Caco-2 (cell line): ENCODE results near the gene SLC16A8. TPM values are rescaled to one million over a fixed set of nuclear protein-coding genes. Genes with fewer than 3 reads are reported as not detected.
A peak's percentile ranks its signal among the peaks of the same experiment; 100 is the strongest.

Experiments
- BruUV-seq: library from RNA; stranded (reverse); fragments of 400-500 nt; replicated peaks from 2 replicates; lab custom pipeline; 2021; lab: Mats Ljungman, UMichigan
- CTCF ChIA-PET: fragments of 300-600 bp; sonication (Branson Sonifier 250); formaldehyde crosslinking; loops from one replicate; lab custom pipeline; 2022; ENCODE audit warnings: antibody characterized with exemption; lab: Charles Lee
- POLR2A ChIA-PET: fragments of 300-600 bp; sonication (Branson Sonifier 250); formaldehyde crosslinking; loops from one replicate; lab custom pipeline; 2022; ENCODE audit warnings: antibody characterized with exemption; lab: Charles Lee
- DNase-seq, 2 experiments: peaks; one replicate each; pipeline versions ENCODE4 v3.0.0 to v3.0.0-alpha.2; 2020 to 2022
- H3K27me3 ChIP-seq: replicated peaks from 2 replicates; pipeline ENCODE4 v1.6.0; 2011; ENCODE audit warnings: low read length; ENCODE audit not compliant: control insufficient read depth, insufficient read depth
- H3K36me3 ChIP-seq: 2 replicates; pipeline ENCODE4 v1.5.1; 2011; ENCODE audit warnings: low read length; ENCODE audit not compliant: control insufficient read depth, insufficient read depth
- H3K4me1 ChIP-seq: fragments of 250-450 bp; sonication (Bioruptor Pico); 2 replicates; pipeline ENCODE4 v1.5.1; 2020; ENCODE audit warnings: mild to moderate bottlenecking
- H3K4me3 ChIP-seq: 2 replicates; pipeline ENCODE4 v1.5.1; 2011; ENCODE audit warnings: low read depth, mild to moderate bottlenecking, control low read depth, low read length
- H3K9me3 ChIP-seq: fragments of 250-450 bp; sonication (Bioruptor Pico); 2 replicates; pipeline ENCODE4 v1.5.1; 2020; ENCODE audit warnings: mild to moderate bottlenecking, moderate library complexity
- H3K27ac Mint-ChIP-seq: one replicate; pipeline ENCODE4 v1.8.0; 2022; ENCODE audit warnings: mixed read lengths; ENCODE audit not compliant: unreplicated experiment
- H3K27me3 Mint-ChIP-seq: one replicate; pipeline ENCODE4 v1.8.0; 2022; ENCODE audit warnings: mixed read lengths; ENCODE audit not compliant: insufficient read depth, unreplicated experiment
- H3K36me3 Mint-ChIP-seq: one replicate; pipeline ENCODE4 v1.8.0; 2022; ENCODE audit warnings: mild to moderate bottlenecking, mixed read lengths; ENCODE audit not compliant: insufficient read depth, unreplicated experiment
- H3K4me1 Mint-ChIP-seq: one replicate; pipeline ENCODE4 v1.8.0; 2022; ENCODE audit warnings: low read depth, mixed read lengths; ENCODE audit not compliant: unreplicated experiment
- H3K4me3 Mint-ChIP-seq: one replicate; pipeline ENCODE4 v1.8.0; 2022; ENCODE audit warnings: mild to moderate bottlenecking, moderate library complexity, mixed read lengths; ENCODE audit not compliant: unreplicated experiment
- H3K9me3 Mint-ChIP-seq: one replicate; pipeline ENCODE4 v1.8.0; 2022; ENCODE audit warnings: mixed read lengths; ENCODE audit not compliant: unreplicated experiment
- intact Hi-C: fragments of 100-400 bp; cut with micrococcal nuclease; formaldehyde crosslinking; loops from one replicate; pipeline ENCODE4 v1.10.0; 2022; ENCODE audit not compliant: unreplicated experiment
- total RNA-seq: library from RNA; stranded (reverse); gene quantifications from 2 replicates; pipeline ENCODE4 v1.2.3, GENCODE V29; 2022
- TF ChIP-seq, protein P1 (sequence below), 2 experiments: fragments of 200-600 bp in 1 of 2; IDR thresholded peaks; 1 replicate in 1 of 2; 2 replicates in 1 of 2; pipeline versions ENCODE4 v1.5.1 to v1.8.0; 2011 to 2022; ENCODE audit warnings: antibody characterized with exemption in 1 of 2, control low read depth in 1 of 2, inconsistent platforms in 1 of 2, low read depth in 1 of 2, low read length in 1 of 2, mild to moderate bottlenecking in 1 of 2, moderate library complexity in 1 of 2; ENCODE audit not compliant: insufficient read depth in 1 of 2, severe bottlenecking in 1 of 2, unreplicated experiment in 1 of 2

Gene SLC16A8
- total RNA-seq, 1 experiment from 2014 or later: not detected

- DNase-seq: no peak
- H3K27me3 Mint-ChIP-seq: no peaks in the 10 kb centered on the region
- Histone ChIP-seq H3K4me1 (no peaks in the 10 kb centered on the region), H3K9me3 (no peaks in the 10 kb centered on the region), H3K27me3 (no peaks in the 10 kb centered on the region), H3K4me3 (no peak overlapping the region), H3K36me3 (peaks cover 4% of the 10 kb centered on the region)
- intact Hi-C loops: no loop called here
- peaks cover 17% of the 10 kb centered on the region for H3K36me3 Mint-ChIP-seq
- CTCF ChIA-PET: interaction anchor here (1.1 kb wide), 1 partner anchor 20 kb away, joined by 3 read pairs; no protein-coding TSS in a partner anchor
- no peak overlapping the region for H3K27ac Mint-ChIP-seq
- H3K9me3 Mint-ChIP-seq: no peaks in the 10 kb centered on the region
- POLR2A ChIA-PET: no interaction called here
- H3K4me3 Mint-ChIP-seq: no peak overlapping the region
- TF ChIP-seq, protein P1, sequence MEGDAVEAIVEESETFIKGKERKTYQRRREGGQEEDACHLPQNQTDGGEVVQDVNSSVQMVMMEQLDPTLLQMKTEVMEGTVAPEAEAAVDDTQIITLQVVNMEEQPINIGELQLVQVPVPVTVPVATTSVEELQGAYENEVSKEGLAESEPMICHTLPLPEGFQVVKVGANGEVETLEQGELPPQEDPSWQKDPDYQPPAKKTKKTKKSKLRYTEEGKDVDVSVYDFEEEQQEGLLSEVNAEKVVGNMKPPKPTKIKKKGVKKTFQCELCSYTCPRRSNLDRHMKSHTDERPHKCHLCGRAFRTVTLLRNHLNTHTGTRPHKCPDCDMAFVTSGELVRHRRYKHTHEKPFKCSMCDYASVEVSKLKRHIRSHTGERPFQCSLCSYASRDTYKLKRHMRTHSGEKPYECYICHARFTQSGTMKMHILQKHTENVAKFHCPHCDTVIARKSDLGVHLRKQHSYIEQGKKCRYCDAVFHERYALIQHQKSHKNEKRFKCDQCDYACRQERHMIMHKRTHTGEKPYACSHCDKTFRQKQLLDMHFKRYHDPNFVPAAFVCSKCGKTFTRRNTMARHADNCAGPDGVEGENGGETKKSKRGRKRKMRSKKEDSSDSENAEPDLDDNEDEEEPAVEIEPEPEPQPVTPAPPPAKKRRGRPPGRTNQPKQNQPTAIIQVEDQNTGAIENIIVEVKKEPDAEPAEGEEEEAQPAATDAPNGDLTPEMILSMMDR (IDR thresholded peaks at IDR 0.05; ENCODE audit: insufficient read depth in 1 of 2, low read depth in 1 of 2, low read length in 1 of 2, severe bottlenecking in 1 of 2, unreplicated experiment in 1 of 2): no peak
- BruUV-seq: no TSS peak
- H3K4me1 Mint-ChIP-seq: no peaks in the 10 kb centered on the region
Measured at GRCh38 chr22:38071421-38072321, 12.3 kb downstream of the SLC16A8 start.

- no peaks in the 10 kb centered on the region for H3K27me3 ChIP-seq
- CTCF ChIA-PET: no interaction called here
- no peaks in the 10 kb centered on the region for H3K4me1 ChIP-seq
- no TSS peak for BruUV-seq
- Mint-ChIP-seq H3K27ac (no peak overlapping the region), H3K36me3 (peaks cover 20% of the 10 kb centered on the region), H3K4me1 (no peaks in the 10 kb centered on the region), H3K9me3 (no peaks in the 10 kb centered on the region), H3K4me3 (no peak overlapping the region), H3K27me3 (no peaks in the 10 kb centered on the region)
- peaks cover 4% of the 10 kb centered on the region for H3K36me3 ChIP-seq
- TF ChIP-seq, protein P1 (IDR thresholded peaks at IDR 0.05; ENCODE audit: insufficient read depth in 1 of 2, low read depth in 1 of 2, low read length in 1 of 2, severe bottlenecking in 1 of 2, unreplicated experiment in 1 of 2): no peak
- POLR2A ChIA-PET: no interaction called here
- H3K9me3 ChIP-seq: no peaks in the 10 kb centered on the region
- no peak for DNase-seq
- H3K4me3 ChIP-seq: no peak overlapping the region
- intact Hi-C loops: no loop called here
Measured at GRCh38 chr22:38070250-38070921, 13.6 kb downstream of the SLC16A8 start.

DNA sequence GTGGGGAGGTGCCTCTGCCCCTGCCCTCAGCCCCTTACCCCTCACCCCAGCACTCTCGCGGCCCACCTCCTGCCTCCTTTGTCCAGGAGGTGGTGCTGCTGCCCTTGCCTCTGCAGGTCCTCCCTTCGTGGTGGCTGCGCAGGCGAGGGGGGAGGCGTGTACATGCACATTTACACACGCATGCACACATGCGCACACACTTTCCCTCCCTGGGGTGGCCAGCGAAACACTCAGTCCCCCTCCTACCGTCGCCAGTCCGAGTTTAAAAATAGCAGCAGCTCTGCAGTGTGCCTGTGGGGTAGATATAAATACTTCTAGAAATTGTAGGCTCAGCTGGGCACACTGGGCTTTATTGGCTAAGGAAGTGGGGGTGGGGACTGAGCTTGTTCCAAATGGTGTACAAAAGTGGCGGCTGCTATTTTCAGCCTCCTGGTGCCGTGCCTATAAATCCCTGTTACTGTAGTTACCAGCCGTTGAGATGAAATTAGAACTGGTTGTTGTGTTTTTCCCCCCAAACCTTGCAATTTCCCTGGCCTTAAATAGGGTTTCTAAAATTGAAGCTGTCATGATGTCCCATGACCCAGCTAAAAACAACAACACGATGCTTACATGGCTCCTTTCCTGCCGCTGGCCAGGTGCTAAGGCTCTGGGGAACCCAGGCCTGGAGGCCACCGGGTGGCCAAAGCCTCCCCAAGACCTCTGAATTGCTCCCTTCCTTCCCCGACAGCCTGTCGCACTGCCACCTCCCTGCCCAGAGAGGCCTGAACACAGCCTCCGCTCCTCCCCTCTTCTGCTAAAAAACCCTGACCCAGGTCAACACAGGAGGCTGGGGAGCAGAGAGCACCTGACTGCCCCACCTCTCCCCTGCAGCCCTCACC lies 14.4 kb downstream of the SLC16A8 start:
- no TSS peak for BruUV-seq
- H3K4me3 ChIP-seq: no peak overlapping the region
- CTCF ChIA-PET: no interaction called here
- Mint-ChIP-seq H3K36me3 (peaks cover 20% of the 10 kb centered on the region), H3K27me3 (no peaks in the 10 kb centered on the region), H3K27ac (no peak overlapping the region), H3K4me3 (no peak overlapping the region), H3K9me3 (no peaks in the 10 kb centered on the region), H3K4me1 (no peaks in the 10 kb centered on the region)
- no peaks in the 10 kb centered on the region for H3K9me3 ChIP-seq
- H3K36me3 ChIP-seq: peaks cover 4% of the 10 kb centered on the region
- H3K4me1 ChIP-seq: no peaks in the 10 kb centered on the region
- POLR2A ChIA-PET: no interaction called here
- TF ChIP-seq, protein P1 (IDR thresholded peaks at IDR 0.05; ENCODE audit: insufficient read depth in 1 of 2, low read depth in 1 of 2, low read length in 1 of 2, severe bottlenecking in 1 of 2, unreplicated experiment in 1 of 2): peak; percentile 11 to 33
- peak in 1 of 2 experiments; percentile 37 for DNase-seq
- H3K27me3 ChIP-seq: no peaks in the 10 kb centered on the region
- intact Hi-C loops: no loop called here
